Transverse colon (tissue), 4 donors: Measurements from ENCODE around the gene RABGAP1L. TPM values are rescaled to one million over a fixed set of nuclear protein-coding genes. Genes with fewer than 3 reads are reported as not detected.

ENCODE experiments used
- DNase-seq: peaks from one replicate; pipeline ENCODE4 v3.0.0-alpha.2; 2019
- H3K27ac ChIP-seq, 4 donors: fragments of 200-600 bp; sonication (generic); 2 replicates each; pipeline ENCODE4 v1.5.1; 2016 to 2018; ENCODE audit warnings: inconsistent platforms in 4 of 4
- H3K27me3 ChIP-seq: fragments of 200-600 bp; sonication (generic); 2 replicates; pipeline ENCODE4 v1.5.1; 2017; ENCODE audit warnings: inconsistent platforms
- H3K36me3 ChIP-seq, 4 donors: fragments of 200-600 bp; sonication (generic); 2 replicates each; pipeline ENCODE4 v1.5.1; 2017 to 2019; ENCODE audit warnings: inconsistent platforms in 4 of 4
- H3K4me1 ChIP-seq, 4 donors: fragments of 200-600 bp; sonication (generic); 2 replicates each; pipeline ENCODE4 v1.5.1; 2017 to 2020; ENCODE audit warnings: inconsistent platforms in 4 of 4
- H3K4me3 ChIP-seq, 4 donors: fragments of 200-600 bp; sonication (generic); 1 replicate in 1 of 4; 2 replicates in 3 of 4; pipeline versions ENCODE4 v1.5.1 to v1.6.1; 2017 to 2019; ENCODE audit warnings: inconsistent platforms in 4 of 4
- H3K9me3 ChIP-seq, 2 donors: fragments of 200-600 bp; sonication (generic); 2 replicates each; pipeline ENCODE4 v1.5.1; 2017 to 2019; ENCODE audit warnings: inconsistent platforms in 2 of 2
- CTCF ChIP-seq, 5 experiments: fragments of 200-600 bp in 3 of 5; fragments of 450-650 bp in 2 of 5; sonication (generic) in 3 of 5; IDR thresholded peaks; 1 replicate in 2 of 5; 2 replicates in 3 of 5; pipeline ENCODE4 v1.5.1; 2016 to 2017; ENCODE audit warnings: antibody characterized with exemption in 5 of 5, inconsistent platforms in 3 of 5, mild to moderate bottlenecking in 2 of 5, moderate library complexity in 1 of 5
- EP300 ChIP-seq: sonication (generic); formaldehyde crosslinking; IDR thresholded peaks from one replicate; pipeline ENCODE4 v1.6.1; 2017; ENCODE audit warnings: antibody characterized with exemption, low read depth
- POLR2A ChIP-seq: fragments of 450-650 bp; IDR thresholded peaks from one replicate; pipeline ENCODE4 v1.6.1; 2016; ENCODE audit warnings: antibody characterized with exemption, mild to moderate bottlenecking, moderate library complexity
- POLR2AphosphoS5 ChIP-seq, 3 donors: sonication (generic); formaldehyde crosslinking; IDR thresholded peaks; one replicate each; pipeline ENCODE4 v1.6.1; 2016; ENCODE audit warnings: antibody characterized with exemption in 3 of 3
- WGBS, 2 donors: methylation state at CpG; one replicate each; pipeline ENCODE4 v1.1.5; 2018; ENCODE audit warnings: low coverage in 1 of 2; 5-methylcytosine and 5-hydroxymethylcytosine counted together
- in situ Hi-C, 4 donors: fragments of 200-750 bp; cut with MboI; loops; one replicate each; pipeline versions ENCODE4 v1.15.0 to v1.15.1; 2017; ENCODE audit warnings: low sequenced_read_pairs in 3 of 4, low pct_ligation_motif_present in 1 of 4, low pct_unique_long_range_greater_than_20kb in 1 of 4
- intact Hi-C: fragments of 100-400 bp; cut with DNase I; formaldehyde crosslinking; loops from one replicate; pipeline ENCODE4 v1.15.1; 2023; ENCODE audit warnings: low total_unique reads
- total RNA-seq, 4 donors: library from RNA; depleted of rRNA; stranded (reverse); fragments of >200 nt; gene quantifications; one replicate each; pipeline ENCODE4 v1.1.0, GENCODE V29; 2016

The RABGAP1L gene
- total RNA-seq, 4 donors from 2014 or later: 68.9 to 127 (median 99.9) TPM

DNA sequence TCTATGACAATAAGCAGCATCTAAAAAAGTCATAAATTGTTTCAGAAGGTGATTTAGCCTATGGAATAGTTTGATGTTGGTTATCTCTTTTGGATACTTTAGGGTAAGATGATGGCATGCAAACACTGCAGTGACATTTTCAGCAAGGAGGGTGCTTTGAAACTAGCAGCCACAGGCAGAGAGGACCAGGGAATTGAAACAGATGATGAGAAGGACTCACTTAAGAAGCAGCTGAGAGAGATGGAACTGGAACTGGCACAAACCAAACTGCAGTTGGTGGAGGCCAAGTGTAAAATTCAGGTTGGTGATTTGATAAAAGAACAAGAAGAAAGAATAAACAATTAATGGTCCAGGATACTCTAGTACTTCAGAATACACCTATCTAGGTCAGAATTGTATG, 829.2 kb downstream of the RABGAP1L start:
- intact Hi-C loops: no loop called here
- no peaks in the 10 kb centered on the region for H3K27me3 ChIP-seq
- in situ Hi-C loops: loop anchor here in 2 of 4 donors (10.0 to 25.0 kb wide), 3 partner anchors 104 to 726 kb away; no protein-coding TSS in a partner anchor
- peaks cover 0 to 5% (median 0%) of the 10 kb centered on the region in 4 donors for H3K36me3 ChIP-seq
- TF ChIP-seq POLR2AphosphoS5 (IDR thresholded peaks at IDR 0.05): no peak
- no peak for TF ChIP-seq EP300
- TF ChIP-seq CTCF (IDR thresholded peaks at IDR 0.05): no peak
- TF ChIP-seq POLR2A: no peak
- no peaks in the 10 kb centered on the region for H3K9me3 ChIP-seq
- no peak overlapping the region for H3K4me3 ChIP-seq
- H3K4me1 ChIP-seq: peaks cover 0 to 15% (median 9%) of the 10 kb centered on the region in 4 donors
- DNase-seq: no peak
- no peak overlapping the region for H3K27ac ChIP-seq

- Histone ChIP-seq H3K27ac (peak overlapping the region in 2 of 4 donors; percentile 76 to 88), H3K27me3 (no peaks in the 10 kb centered on the region), H3K4me1 (peaks cover 0 to 15% (median 9%) of the 10 kb centered on the region in 4 donors), H3K36me3 (peaks cover 0 to 5% (median 0%) of the 10 kb centered on the region in 4 donors), H3K4me3 (no peak overlapping the region), H3K9me3 (no peaks in the 10 kb centered on the region)
- WGBS, 2 donors: 88 to 92% methylated on average over 3 of the region's 3 CpGs
- intact Hi-C loops (no loop called here), in situ Hi-C loops (loop anchor here in 2 of 4 donors (10.0 to 25.0 kb wide), 3 partner anchors 104 to 727 kb away; no protein-coding TSS in a partner anchor)
- DNase-seq: no peak
- no peak for TF ChIP-seq POLR2AphosphoS5 (IDR thresholded peaks at IDR 0.05)
- no peak for TF ChIP-seq EP300
- no peak for TF ChIP-seq CTCF (IDR thresholded peaks at IDR 0.05)
- TF ChIP-seq POLR2A: no peak
These were observed 829.7 kb downstream of the RABGAP1L start for GRCh38 chr1:174988986-174989385.

DNA sequence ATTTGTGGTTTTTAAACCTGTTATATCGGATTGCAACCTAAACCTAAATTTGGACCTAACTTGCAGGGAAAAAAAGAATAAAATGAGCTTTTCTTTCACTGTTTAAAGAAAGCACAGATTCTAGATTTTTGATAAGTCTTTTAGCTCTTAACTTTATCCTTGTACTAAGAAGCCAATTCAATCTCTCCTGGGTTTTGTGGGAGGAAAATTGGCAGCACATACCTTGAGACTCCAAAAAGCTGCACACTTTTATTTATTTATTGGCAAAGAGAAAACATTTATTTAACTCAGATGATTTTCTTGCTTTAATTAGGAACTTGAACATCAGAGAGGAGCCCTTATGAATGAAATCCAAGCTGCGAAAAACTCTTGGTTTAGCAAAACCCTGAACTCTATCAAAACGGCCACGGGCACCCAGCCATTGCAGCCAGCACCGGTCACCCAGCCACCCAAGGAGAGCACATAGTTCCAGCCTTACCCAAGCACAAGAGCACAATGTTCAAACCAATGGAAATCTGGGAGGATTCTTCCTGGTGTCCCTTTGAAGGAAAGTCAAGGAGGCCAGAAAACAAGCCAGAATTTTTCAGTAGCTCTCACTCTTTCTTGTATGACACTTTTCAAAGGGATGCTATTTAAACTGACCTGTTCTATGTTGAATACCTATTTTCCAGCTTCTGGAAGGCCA, 830.4 kb downstream of the RABGAP1L start:
- Histone ChIP-seq H3K27ac (peak overlapping the region; percentile 67 to 88 (median 82)), H3K4me1 (peaks cover 0 to 15% (median 9%) of the 10 kb centered on the region in 4 donors), H3K9me3 (no peaks in the 10 kb centered on the region), H3K27me3 (no peaks in the 10 kb centered on the region), H3K4me3 (peak overlapping the region in 1 of 4 donors; percentile 58), H3K36me3 (no peaks in the 10 kb centered on the region)
- DNase-seq: no peak
- 76 to 100% methylated on average over 1 to 5 of the region's 5 CpGs for WGBS, 2 donors
- TF ChIP-seq EP300 (no peak), POLR2A (no peak), CTCF (IDR thresholded peaks at IDR 0.05) (no peak), POLR2AphosphoS5 (IDR thresholded peaks at IDR 0.05) (no peak)
- in situ Hi-C loops: loop anchor here in 2 of 4 donors (5.0 to 25.0 kb wide), 4 partner anchors 105 to 727 kb away; no protein-coding TSS in a partner anchor
- intact Hi-C loops: no loop called here

GRCh38 chr1:174990382-174990999, 831.2 kb downstream of the RABGAP1L start:
- intact Hi-C loops (no loop called here), in situ Hi-C loops (loop anchor here in 2 of 4 donors (5.0 to 25.0 kb wide), 2 partner anchors 218 to 728 kb away; no protein-coding TSS in a partner anchor)
- H3K27ac ChIP-seq: peak overlapping the region; percentile 67 to 88 (median 82)
- no peaks in the 10 kb centered on the region for H3K36me3 ChIP-seq
- 6% methylated on average over 2 to 6 of the region's 6 CpGs for WGBS, 2 donors
- H3K27me3 ChIP-seq: no peaks in the 10 kb centered on the region
- H3K4me3 ChIP-seq: peak overlapping the region; percentile 6 to 58 (median 40)
- TF ChIP-seq POLR2AphosphoS5 (IDR thresholded peaks at IDR 0.05) (peak in 2 of 3 donors; percentile 25 to 41), POLR2A (no peak)
- DNase-seq: no peak
- H3K9me3 ChIP-seq: no peaks in the 10 kb centered on the region
- H3K4me1 ChIP-seq: peaks cover 0 to 15% (median 9%) of the 10 kb centered on the region in 4 donors
